Endodermal cell (in vitro differentiated cells): ENCODE measurements around the gene SAA2. TPM values are rescaled to one million over a fixed set of nuclear protein-coding genes. Genes with fewer than 3 reads are reported as not detected.

Source experiments
- DNase-seq: peaks from one replicate; pipeline ENCODE4 v3.0.0-alpha.2; 2017
- H3K27ac ChIP-seq: 2 replicates; pipeline ENCODE4 v1.5.1; 2013; ENCODE audit warnings: mild to moderate bottlenecking, low read depth, low read length, moderate library complexity
- H3K27me3 ChIP-seq: 2 replicates; pipeline ENCODE4 v1.6.1; 2013; ENCODE audit warnings: mild to moderate bottlenecking, low read length, moderate library complexity; ENCODE audit not compliant: insufficient read depth, control insufficient read depth, poor library complexity, severe bottlenecking
- H3K36me3 ChIP-seq: 2 replicates; pipeline ENCODE4 v1.7.0; 2013; ENCODE audit warnings: mild to moderate bottlenecking, low read length, moderate library complexity; ENCODE audit not compliant: control insufficient read depth, insufficient read depth
- H3K4me1 ChIP-seq: one replicate; pipeline ENCODE4 v1.7.0; 2013; ENCODE audit warnings: low read length; ENCODE audit not compliant: control insufficient read depth, insufficient read depth
- H3K4me3 ChIP-seq: 2 replicates; pipeline ENCODE4 v1.5.1; 2013; ENCODE audit warnings: mild to moderate bottlenecking, low read length, moderate library complexity
- H3K9ac ChIP-seq: 2 replicates; pipeline ENCODE4 v1.6.1; 2013; ENCODE audit warnings: mild to moderate bottlenecking, low read length, moderate library complexity; ENCODE audit not compliant: poor library complexity, severe bottlenecking; ENCODE audit errors: extremely low read depth
- H3K9me3 ChIP-seq: 2 replicates; pipeline ENCODE4 v1.6.1; 2013; ENCODE audit warnings: mild to moderate bottlenecking, low read length, moderate library complexity; ENCODE audit not compliant: control insufficient read depth
- H3K27ac Mint-ChIP-seq: 2 replicates; pipeline ENCODE4 v1.8.0; 2020; ENCODE audit warnings: mixed read lengths
- H3K27me3 Mint-ChIP-seq: 2 replicates; pipeline ENCODE4 v1.8.0; 2021; ENCODE audit warnings: mild to moderate bottlenecking, mixed read lengths; ENCODE audit not compliant: insufficient read depth
- H3K36me3 Mint-ChIP-seq: 2 replicates; pipeline ENCODE4 v1.8.0; 2020; ENCODE audit warnings: low read depth, mixed read lengths
- H3K4me1 Mint-ChIP-seq: 2 replicates; pipeline ENCODE4 v1.8.0; 2020; ENCODE audit warnings: mixed read lengths
- H3K4me3 Mint-ChIP-seq: 2 replicates; pipeline ENCODE4 v1.8.0; 2020; ENCODE audit warnings: mild to moderate bottlenecking, moderate library complexity, mixed read lengths
- H3K9me3 Mint-ChIP-seq: 2 replicates; pipeline ENCODE4 v1.8.0; 2020; ENCODE audit warnings: mild to moderate bottlenecking, mixed read lengths
- CTCF ChIP-seq: fragments of 200-600 bp; sonication (generic); conservative IDR thresholded peaks from 2 replicates; pipeline ENCODE4 v1.5.0; 2021; ENCODE audit warnings: antibody characterized with exemption, mild to moderate bottlenecking
- WGBS, 2 experiments: methylation state at CpG; one replicate each; pipeline versions ENCODE4 v1.1.5 to v1.1.7; 2013; ENCODE audit warnings: missing lambda C conversion rate in 2 of 2, mixed read lengths in 1 of 2; ENCODE audit not compliant: insufficient coverage in 1 of 2, insufficient read length in 1 of 2; 5-methylcytosine and 5-hydroxymethylcytosine counted together
- total RNA-seq, 2 donors: library from RNA; stranded (reverse); fragmentation: NEBNext Ultra II Directional in 1 of 2; extraction: Animal tissue kit (Norgen Biotek cat#: 25700) in 1 of 2; gene quantifications; 2 replicates in 1 of 2; 3 replicates in 1 of 2; pipeline ENCODE4 v1.2.1, GENCODE V29; 2021

SAA2 gene
- total RNA-seq, 2 donors from 2014 or later = 0.29 to 1.4 TPM

DNA sequence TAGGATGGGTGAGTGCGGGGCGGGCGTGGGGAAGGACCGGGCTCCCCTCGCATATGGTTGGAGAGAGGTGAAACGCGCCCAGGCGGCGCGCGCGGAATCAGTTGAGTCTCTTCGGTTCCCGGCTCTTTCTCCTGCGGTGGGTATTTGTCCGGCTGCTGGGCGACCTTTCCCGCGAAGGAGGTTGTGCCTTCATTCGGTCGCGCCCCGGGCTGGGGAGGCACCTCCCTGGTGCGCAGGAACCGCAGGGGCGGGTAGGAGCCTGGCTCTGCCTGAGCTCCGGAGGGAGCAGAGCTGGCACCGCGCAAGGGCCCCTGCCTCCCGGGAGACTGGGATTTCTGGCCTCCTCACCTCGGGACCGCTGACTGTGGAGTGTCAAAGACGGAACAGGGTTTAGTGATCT lies 39.4 kb downstream of the SAA2 start:
- H3K4me3 ChIP-seq = no peak overlapping the region
- H3K4me1 Mint-ChIP-seq = peaks cover 5% of the 10 kb centered on the region

GRCh38 chr11:18204771-18205170 lies 43.7 kb downstream of the SAA2 start:
- peaks cover 22% of the 10 kb centered on the region for H3K27me3 Mint-ChIP-seq
- Histone ChIP-seq H3K4me3 (no peak overlapping the region), H3K27ac (no peak overlapping the region), H3K9me3 (no peaks in the 10 kb centered on the region), H3K4me1 (no peaks in the 10 kb centered on the region), H3K27me3 (peaks cover 7% of the 10 kb centered on the region), H3K36me3 (no peaks in the 10 kb centered on the region), H3K9ac (no peak overlapping the region)
- no peak for TF ChIP-seq CTCF
- no peaks in the 10 kb centered on the region for H3K36me3 Mint-ChIP-seq
- no peak overlapping the region for H3K27ac Mint-ChIP-seq
- DNase-seq = no peak
- H3K4me1 Mint-ChIP-seq = no peaks in the 10 kb centered on the region
- no peak overlapping the region for H3K4me3 Mint-ChIP-seq
- peaks cover 4% of the 10 kb centered on the region for H3K9me3 Mint-ChIP-seq

More for the DNA sequence above, 39.4 kb downstream of the SAA2 start:
- peaks cover 27% of the 10 kb centered on the region for H3K27me3 Mint-ChIP-seq
- H3K36me3 Mint-ChIP-seq = no peaks in the 10 kb centered on the region
- TF ChIP-seq CTCF = no peak
- H3K27ac Mint-ChIP-seq = no peak overlapping the region
- DNase-seq = no peak
- H3K9ac ChIP-seq = no peak overlapping the region
- no peaks in the 10 kb centered on the region for H3K9me3 ChIP-seq
- H3K36me3 ChIP-seq = no peaks in the 10 kb centered on the region
- peaks cover 9% of the 10 kb centered on the region for H3K27me3 ChIP-seq
- H3K4me1 ChIP-seq = no peaks in the 10 kb centered on the region
- WGBS, 2 experiments = 94 to 96% methylated on average over 23 to 33 of the region's 33 CpGs
- no peak overlapping the region for H3K4me3 Mint-ChIP-seq
- H3K9me3 Mint-ChIP-seq = no peaks in the 10 kb centered on the region
- H3K27ac ChIP-seq = no peak overlapping the region

GRCh38 chr11:18204220-18204619 lies 44.2 kb downstream of the SAA2 start:
- Histone ChIP-seq H3K27ac (no peak overlapping the region), H3K36me3 (no peaks in the 10 kb centered on the region), H3K27me3 (peaks cover 2% of the 10 kb centered on the region), H3K4me3 (no peak overlapping the region), H3K9me3 (no peaks in the 10 kb centered on the region), H3K4me1 (no peaks in the 10 kb centered on the region), H3K9ac (no peak overlapping the region)
- no peak for TF ChIP-seq CTCF
- Mint-ChIP-seq H3K9me3 (peaks cover 4% of the 10 kb centered on the region), H3K27ac (no peak overlapping the region), H3K27me3 (peaks cover 16% of the 10 kb centered on the region), H3K36me3 (no peaks in the 10 kb centered on the region), H3K4me3 (no peak overlapping the region), H3K4me1 (no peaks in the 10 kb centered on the region)
- DNase-seq = no peak
- 89 to 100% methylated on average over 1 to 3 of the region's 3 CpGs for WGBS, 2 experiments
